Neural crest cell (in vitro differentiated cells): ENCODE results near the gene TLL1. TPM values are rescaled to one million over a fixed set of nuclear protein-coding genes. Genes with fewer than 3 reads are reported as not detected.

Source experiments
- DNase-seq: peaks from one replicate; pipeline ENCODE4 v3.0.0; 2021; ENCODE audit warnings: low read depth, mixed read lengths, low spot score
- H3K27ac Mint-ChIP-seq: one replicate; pipeline ENCODE4 v1.8.0; 2021; ENCODE audit warnings: mild to moderate bottlenecking, mixed read lengths; ENCODE audit not compliant: unreplicated experiment
- H3K27me3 Mint-ChIP-seq: 2 replicates; pipeline ENCODE4 v1.8.0; 2021; ENCODE audit warnings: low read depth, mild to moderate bottlenecking, mixed read lengths
- H3K36me3 Mint-ChIP-seq: 2 replicates; pipeline ENCODE4 v1.8.0; 2021; ENCODE audit warnings: low read depth, mild to moderate bottlenecking, mixed read lengths
- H3K4me1 Mint-ChIP-seq: 2 replicates; pipeline ENCODE4 v1.8.0; 2021; ENCODE audit warnings: mixed read lengths
- H3K4me3 Mint-ChIP-seq: one replicate; pipeline ENCODE4 v1.8.0; 2021; ENCODE audit warnings: mild to moderate bottlenecking, mixed read lengths
- H3K9me3 Mint-ChIP-seq: 2 replicates; pipeline ENCODE4 v1.8.0; 2021; ENCODE audit warnings: mixed read lengths
- total RNA-seq: library from RNA; stranded (reverse); gene quantifications from 2 replicates; pipeline ENCODE4 v1.2.1, GENCODE V29; 2021
- TF ChIP-seq, protein P1 (sequence below): fragments of 200-600 bp; sonication (generic); conservative IDR thresholded peaks from 2 replicates; pipeline ENCODE4 v1.5.0; 2021; ENCODE audit warnings: antibody characterized with exemption, mild to moderate bottlenecking

Gene TLL1
- total RNA-seq, 1 donor from 2014 or later: 2.2 TPM

DNA sequence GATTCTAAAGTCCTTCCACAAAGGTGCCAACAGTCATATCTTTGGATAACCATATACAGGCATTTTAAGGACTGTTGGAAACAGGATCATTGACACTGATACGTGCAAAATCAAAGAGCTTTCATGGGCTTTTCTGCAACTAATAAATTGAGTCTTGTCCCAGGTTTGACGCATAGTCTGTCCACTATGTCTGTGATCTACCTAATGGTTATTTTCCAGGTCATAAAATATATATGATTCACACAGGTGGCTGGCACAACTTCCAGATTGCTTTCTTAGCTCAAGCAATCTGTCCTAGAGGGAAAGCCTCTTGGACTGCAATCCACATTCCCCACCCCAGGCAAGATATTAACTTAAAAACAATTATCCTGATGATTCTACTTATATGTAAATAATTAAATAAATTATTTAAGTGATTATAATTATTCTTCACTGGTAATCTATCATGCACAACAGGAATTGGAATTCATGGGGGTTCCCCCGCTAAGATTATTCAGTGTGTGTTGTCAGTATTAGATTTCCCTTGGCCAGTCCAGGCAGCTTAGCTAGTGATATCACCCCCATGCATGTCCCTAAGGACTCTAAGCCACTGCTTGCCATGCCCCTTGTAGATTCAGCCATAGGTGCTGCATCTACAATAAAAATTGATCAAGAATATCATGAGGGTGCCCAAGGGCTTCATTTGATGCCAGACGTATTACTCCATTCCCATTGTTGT is 97.8 kb downstream of the TLL1 start:
- TF ChIP-seq, protein P1, sequence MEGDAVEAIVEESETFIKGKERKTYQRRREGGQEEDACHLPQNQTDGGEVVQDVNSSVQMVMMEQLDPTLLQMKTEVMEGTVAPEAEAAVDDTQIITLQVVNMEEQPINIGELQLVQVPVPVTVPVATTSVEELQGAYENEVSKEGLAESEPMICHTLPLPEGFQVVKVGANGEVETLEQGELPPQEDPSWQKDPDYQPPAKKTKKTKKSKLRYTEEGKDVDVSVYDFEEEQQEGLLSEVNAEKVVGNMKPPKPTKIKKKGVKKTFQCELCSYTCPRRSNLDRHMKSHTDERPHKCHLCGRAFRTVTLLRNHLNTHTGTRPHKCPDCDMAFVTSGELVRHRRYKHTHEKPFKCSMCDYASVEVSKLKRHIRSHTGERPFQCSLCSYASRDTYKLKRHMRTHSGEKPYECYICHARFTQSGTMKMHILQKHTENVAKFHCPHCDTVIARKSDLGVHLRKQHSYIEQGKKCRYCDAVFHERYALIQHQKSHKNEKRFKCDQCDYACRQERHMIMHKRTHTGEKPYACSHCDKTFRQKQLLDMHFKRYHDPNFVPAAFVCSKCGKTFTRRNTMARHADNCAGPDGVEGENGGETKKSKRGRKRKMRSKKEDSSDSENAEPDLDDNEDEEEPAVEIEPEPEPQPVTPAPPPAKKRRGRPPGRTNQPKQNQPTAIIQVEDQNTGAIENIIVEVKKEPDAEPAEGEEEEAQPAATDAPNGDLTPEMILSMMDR: no peak
- H3K4me3 Mint-ChIP-seq: no peak overlapping the region
- H3K27me3 Mint-ChIP-seq: no peaks in the 10 kb centered on the region

DNA sequence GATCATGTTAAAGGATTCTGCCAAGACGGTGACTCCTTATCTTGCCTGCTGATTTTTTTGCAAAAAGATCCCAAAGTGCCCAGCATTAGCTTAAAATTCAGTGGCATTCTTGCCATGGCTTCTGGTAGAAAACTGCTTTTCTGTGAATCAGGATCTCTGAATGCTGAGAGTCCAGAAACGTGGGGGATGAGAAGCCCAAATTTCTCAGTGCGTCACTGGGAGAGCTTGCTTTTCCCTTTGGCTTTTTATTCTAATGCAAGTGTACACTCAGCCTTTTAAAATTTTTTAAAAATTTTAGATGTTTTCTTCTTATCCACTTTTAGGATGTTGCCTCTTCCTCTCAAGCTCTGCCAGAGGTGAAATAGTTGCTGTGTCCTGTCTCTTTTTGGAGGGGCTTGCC is 98.4 kb downstream of the TLL1 start:
- no peak overlapping the region for H3K27ac Mint-ChIP-seq
- H3K4me1 Mint-ChIP-seq: no peaks in the 10 kb centered on the region
- no peaks in the 10 kb centered on the region for H3K27me3 Mint-ChIP-seq
- no peak overlapping the region for H3K4me3 Mint-ChIP-seq
- no peaks in the 10 kb centered on the region for H3K36me3 Mint-ChIP-seq
- TF ChIP-seq, protein P1: no peak
- no peak for DNase-seq
- H3K9me3 Mint-ChIP-seq: peaks cover 9% of the 10 kb centered on the region

More for the DNA sequence above, 97.8 kb downstream of the TLL1 start:
- no peaks in the 10 kb centered on the region for H3K36me3 Mint-ChIP-seq
- H3K9me3 Mint-ChIP-seq: peaks cover 9% of the 10 kb centered on the region
- H3K4me1 Mint-ChIP-seq: no peaks in the 10 kb centered on the region
- H3K27ac Mint-ChIP-seq: no peak overlapping the region
- no peak for DNase-seq

DNA sequence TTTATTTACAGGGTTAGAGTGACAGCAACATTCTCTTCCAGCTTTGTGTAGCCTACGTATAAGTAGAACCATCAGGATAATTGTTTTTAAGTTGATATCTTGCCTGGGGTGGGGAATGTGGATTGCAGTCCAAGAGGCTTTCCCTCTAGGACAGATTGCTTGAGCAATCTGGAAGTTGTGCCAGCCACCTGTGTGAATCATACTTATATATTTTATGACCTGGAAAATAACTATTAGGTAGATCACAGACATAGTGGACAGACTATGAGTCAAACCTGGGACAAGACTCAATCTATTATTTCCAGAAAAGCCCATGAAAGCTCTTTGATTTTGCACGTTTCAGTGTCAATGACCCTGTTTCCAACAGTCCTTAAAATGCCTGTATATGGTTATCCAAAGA is 98.9 kb downstream of the TLL1 start:
- Mint-ChIP-seq H3K4me3 (no peak overlapping the region), H3K9me3 (peaks cover 9% of the 10 kb centered on the region), H3K4me1 (no peaks in the 10 kb centered on the region), H3K27me3 (no peaks in the 10 kb centered on the region), H3K36me3 (no peaks in the 10 kb centered on the region), H3K27ac (no peak overlapping the region)
- DNase-seq: no peak
- TF ChIP-seq, protein P1: no peak

DNA sequence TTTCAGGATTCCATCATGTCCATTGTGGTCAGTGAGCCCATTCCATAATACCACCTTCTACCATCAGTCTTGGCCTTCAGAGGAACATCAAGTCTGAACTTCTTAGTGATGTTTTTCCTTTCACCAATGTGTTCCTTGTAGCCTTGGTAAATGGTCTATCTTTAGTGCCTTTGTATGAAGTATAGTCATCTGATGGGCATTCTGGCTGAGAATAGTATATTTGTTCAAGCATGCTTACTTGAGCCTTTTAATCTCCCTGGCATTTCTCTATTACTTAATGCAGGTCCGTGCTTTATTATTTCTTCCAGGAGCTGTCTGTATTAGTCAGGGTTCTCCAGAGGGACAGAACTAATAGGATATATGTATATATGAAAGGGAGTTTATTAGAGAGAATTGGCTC is 99.7 kb downstream of the TLL1 start:
- TF ChIP-seq, protein P1: no peak
- H3K4me1 Mint-ChIP-seq: no peaks in the 10 kb centered on the region
- H3K4me3 Mint-ChIP-seq: no peak overlapping the region
- H3K36me3 Mint-ChIP-seq: no peaks in the 10 kb centered on the region
- H3K27me3 Mint-ChIP-seq: no peaks in the 10 kb centered on the region
- H3K27ac Mint-ChIP-seq: no peak overlapping the region
- H3K9me3 Mint-ChIP-seq: peaks cover 6% of the 10 kb centered on the region
- DNase-seq: no peak

DNA sequence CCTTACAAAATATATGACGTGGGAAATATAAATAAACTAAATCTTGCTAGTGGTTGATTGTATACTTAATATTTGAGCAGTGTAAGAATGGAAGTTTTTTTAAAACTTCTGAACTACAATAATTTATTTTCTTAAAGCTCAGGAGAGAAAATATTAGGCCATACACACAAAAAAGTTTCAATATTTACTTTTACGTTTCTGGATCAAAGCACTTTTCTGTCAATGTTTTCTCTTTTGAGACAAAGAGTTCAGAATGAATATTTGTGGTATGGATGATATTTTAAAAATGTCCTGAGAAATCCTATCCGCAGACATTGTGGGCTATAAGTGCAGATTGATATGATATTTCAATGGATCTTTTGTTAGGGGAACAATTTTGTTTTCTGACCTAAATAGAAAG is 109.9 kb downstream of the TLL1 start:
- Mint-ChIP-seq H3K36me3 (no peaks in the 10 kb centered on the region), H3K4me3 (no peak overlapping the region), H3K27ac (no peak overlapping the region), H3K4me1 (peaks cover 7% of the 10 kb centered on the region), H3K27me3 (no peaks in the 10 kb centered on the region), H3K9me3 (no peaks in the 10 kb centered on the region)
- TF ChIP-seq, protein P1: no peak
- DNase-seq: no peak
